ENCODE measurements around the gene SHROOM2. TPM values are rescaled to one million over a fixed set of nuclear protein-coding genes. Genes with fewer than 3 reads are reported as not detected.

SHROOM2 gene
- total RNA-seq, 4 donors from 2014 or later: 0.67 to 2.3 (median 1.6) TPM

DNA sequence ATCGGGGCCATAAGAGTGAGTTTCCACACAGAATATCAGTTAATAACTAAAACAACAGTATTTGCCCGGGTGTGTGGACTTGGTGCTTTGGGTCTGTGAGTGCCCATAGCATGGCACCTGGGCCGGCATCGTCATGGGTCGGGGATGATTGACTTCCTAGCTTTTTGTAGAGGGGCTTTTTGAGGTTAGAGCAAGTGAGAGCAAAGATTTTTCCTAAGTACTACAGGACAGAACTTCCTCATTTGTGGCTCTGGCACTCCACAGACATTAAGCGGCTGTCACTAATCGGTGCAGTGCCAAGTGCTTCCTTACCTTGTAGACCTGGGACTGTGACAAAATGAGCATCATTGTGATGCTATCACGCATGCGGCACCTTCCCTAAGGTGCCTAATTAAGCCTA, 81.0 kb downstream of the SHROOM2 start:
- no peak for ATAC-seq
- 20 to 70% methylated on average over 1 to 5 of the region's 9 CpGs for WGBS, 2 donors (ENCODE audit: low coverage in 1 of 2)
- Histone ChIP-seq H3K4me3 (no peak overlapping the region), H3K27me3 (no peaks in the 10 kb centered on the region), H3K27ac (no peak overlapping the region), H3K36me3 (no peaks in the 10 kb centered on the region), H3K4me1 (no peaks in the 10 kb centered on the region), H3K9me3 (no peaks in the 10 kb centered on the region)
- TF ChIP-seq, protein P1, sequence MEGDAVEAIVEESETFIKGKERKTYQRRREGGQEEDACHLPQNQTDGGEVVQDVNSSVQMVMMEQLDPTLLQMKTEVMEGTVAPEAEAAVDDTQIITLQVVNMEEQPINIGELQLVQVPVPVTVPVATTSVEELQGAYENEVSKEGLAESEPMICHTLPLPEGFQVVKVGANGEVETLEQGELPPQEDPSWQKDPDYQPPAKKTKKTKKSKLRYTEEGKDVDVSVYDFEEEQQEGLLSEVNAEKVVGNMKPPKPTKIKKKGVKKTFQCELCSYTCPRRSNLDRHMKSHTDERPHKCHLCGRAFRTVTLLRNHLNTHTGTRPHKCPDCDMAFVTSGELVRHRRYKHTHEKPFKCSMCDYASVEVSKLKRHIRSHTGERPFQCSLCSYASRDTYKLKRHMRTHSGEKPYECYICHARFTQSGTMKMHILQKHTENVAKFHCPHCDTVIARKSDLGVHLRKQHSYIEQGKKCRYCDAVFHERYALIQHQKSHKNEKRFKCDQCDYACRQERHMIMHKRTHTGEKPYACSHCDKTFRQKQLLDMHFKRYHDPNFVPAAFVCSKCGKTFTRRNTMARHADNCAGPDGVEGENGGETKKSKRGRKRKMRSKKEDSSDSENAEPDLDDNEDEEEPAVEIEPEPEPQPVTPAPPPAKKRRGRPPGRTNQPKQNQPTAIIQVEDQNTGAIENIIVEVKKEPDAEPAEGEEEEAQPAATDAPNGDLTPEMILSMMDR (IDR thresholded peaks at IDR 0.05): no peak
- no peak for TF ChIP-seq EP300 (IDR thresholded peaks at IDR 0.05)
- no peak for TF ChIP-seq POLR2AphosphoS5 (IDR thresholded peaks at IDR 0.05)
- TF ChIP-seq POLR2A (IDR thresholded peaks at IDR 0.05): no peak

DNA sequence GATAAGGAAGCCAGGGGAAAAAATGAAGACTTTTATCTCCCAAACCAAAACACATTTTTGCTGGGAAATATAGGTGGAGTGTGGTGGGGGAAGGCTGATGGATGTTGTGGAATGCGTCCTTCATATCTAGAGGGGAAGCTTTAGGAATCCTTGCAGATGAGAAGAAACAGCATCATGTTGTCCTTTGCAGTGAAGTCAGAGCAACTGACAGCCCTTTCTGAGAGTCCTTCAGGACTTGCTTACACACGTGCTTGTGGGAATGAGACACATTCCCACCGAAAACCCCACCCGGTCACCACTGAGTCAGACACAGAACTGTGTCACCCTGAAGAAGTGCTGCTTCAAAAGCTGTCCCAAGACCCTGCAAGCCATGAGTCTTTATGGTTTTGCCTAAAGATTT, 81.5 kb downstream of the SHROOM2 start:
- 54% methylated on average over 4 of the region's 4 CpGs; no CpG with 5 or more reads in 1 of the 2 donors for WGBS, 2 donors (ENCODE audit: low coverage in 1 of 2)
- Histone ChIP-seq H3K27me3 (no peaks in the 10 kb centered on the region), H3K27ac (no peak overlapping the region), H3K4me3 (no peak overlapping the region), H3K9me3 (no peaks in the 10 kb centered on the region), H3K4me1 (no peaks in the 10 kb centered on the region), H3K36me3 (no peaks in the 10 kb centered on the region)
- ATAC-seq: no peak
- TF ChIP-seq, protein P1 (IDR thresholded peaks at IDR 0.05): no peak
- TF ChIP-seq POLR2AphosphoS5 (IDR thresholded peaks at IDR 0.05): no peak
- no peak for TF ChIP-seq EP300 (IDR thresholded peaks at IDR 0.05)
- TF ChIP-seq POLR2A (IDR thresholded peaks at IDR 0.05): no peak

DNA sequence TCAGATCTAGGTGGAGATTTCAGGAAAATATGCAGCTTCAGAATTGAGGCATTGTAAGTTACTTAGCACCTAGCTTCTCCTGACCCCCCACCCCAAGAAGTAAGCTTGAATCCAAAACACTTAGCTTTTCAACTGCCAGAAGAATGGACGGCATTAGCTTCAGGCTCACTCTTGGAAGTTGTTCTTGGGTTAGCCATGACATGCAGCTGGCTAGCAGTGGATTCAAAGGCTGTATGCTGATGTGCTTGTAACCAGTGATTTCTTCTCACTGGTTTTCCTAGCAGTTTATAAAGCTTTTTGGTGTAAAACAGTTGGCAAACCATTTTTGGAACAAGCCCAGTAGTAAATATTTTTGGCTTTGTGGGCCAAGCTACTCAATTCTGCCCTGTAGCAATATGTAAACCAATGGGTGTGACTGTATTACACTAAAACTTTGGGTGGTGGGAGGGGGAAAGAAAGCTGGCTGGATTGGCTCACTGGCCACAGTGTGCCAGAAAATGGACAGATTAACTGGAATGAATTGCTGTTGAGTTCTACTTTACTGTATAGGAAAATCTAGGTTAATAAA, 85.6 kb downstream of the SHROOM2 start:
- Histone ChIP-seq H3K36me3 (no peaks in the 10 kb centered on the region), H3K9me3 (no peaks in the 10 kb centered on the region), H3K27me3 (no peaks in the 10 kb centered on the region), H3K4me1 (no peaks in the 10 kb centered on the region), H3K4me3 (no peak overlapping the region), H3K27ac (no peak overlapping the region)
- ATAC-seq: no peak
- TF ChIP-seq EP300 (IDR thresholded peaks at IDR 0.05) (no peak), POLR2AphosphoS5 (IDR thresholded peaks at IDR 0.05) (no peak), POLR2A (IDR thresholded peaks at IDR 0.05) (no peak)
- TF ChIP-seq, protein P1 (IDR thresholded peaks at IDR 0.05): no peak
- WGBS, 2 donors (ENCODE audit: low coverage in 1 of 2): 50 to 80% methylated on average over 1 of the region's 1 CpG

DNA sequence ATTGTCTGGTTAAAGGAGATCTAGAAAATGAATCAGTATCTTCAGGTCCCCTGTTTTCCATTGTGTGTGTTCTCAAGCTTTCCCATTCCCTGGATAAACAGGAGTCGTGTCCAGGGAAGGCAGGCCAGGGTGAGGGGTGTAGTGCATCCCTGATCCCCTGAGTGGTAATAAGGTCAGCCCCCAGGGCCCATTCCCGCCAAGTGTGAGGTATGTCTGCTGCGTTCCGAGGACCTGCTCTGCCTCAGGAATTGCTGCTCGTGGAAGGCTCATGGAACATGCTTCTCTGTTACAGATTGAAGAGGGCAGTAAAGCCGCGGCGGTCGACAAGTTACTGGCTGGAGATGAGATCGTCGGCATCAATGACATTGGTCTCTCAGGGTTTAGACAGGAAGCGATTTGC, 87.1 kb downstream of the SHROOM2 start:
- H3K4me3 ChIP-seq: no peak overlapping the region
- H3K27ac ChIP-seq: no peak overlapping the region
- no peak for ATAC-seq
- 60 to 80% methylated on average over 1 of the region's 12 CpGs for WGBS, 2 donors (ENCODE audit: low coverage in 1 of 2)
- H3K27me3 ChIP-seq: no peaks in the 10 kb centered on the region
- TF ChIP-seq EP300 (IDR thresholded peaks at IDR 0.05): no peak
- TF ChIP-seq, protein P1 (IDR thresholded peaks at IDR 0.05): no peak
- H3K4me1 ChIP-seq: no peaks in the 10 kb centered on the region
- no peaks in the 10 kb centered on the region for H3K9me3 ChIP-seq
- no peaks in the 10 kb centered on the region for H3K36me3 ChIP-seq

DNA sequence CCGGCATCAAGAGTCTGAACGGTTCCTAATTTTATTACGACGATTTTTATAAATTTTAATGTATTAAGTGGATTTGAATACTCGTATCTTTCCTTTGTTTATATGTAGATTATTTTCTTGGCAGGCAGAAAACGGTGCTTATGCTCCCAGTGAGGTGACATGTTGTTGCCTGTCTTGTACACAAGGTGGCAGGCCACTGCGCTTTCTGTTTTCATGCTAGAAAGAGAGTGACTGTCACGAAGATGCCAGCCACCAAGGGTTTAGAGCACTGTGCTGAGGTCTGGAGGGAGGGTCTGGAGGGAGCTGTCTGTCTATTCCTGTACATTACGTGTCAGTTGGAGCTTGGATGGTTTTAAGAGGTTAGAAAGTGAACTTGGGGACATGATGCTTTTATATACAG, 87.7 kb downstream of the SHROOM2 start:
- H3K9me3 ChIP-seq: no peaks in the 10 kb centered on the region
- no peaks in the 10 kb centered on the region for H3K4me1 ChIP-seq
- no peaks in the 10 kb centered on the region for H3K36me3 ChIP-seq
- no peaks in the 10 kb centered on the region for H3K27me3 ChIP-seq
- H3K4me3 ChIP-seq: no peak overlapping the region
- H3K27ac ChIP-seq: no peak overlapping the region
- no peak for ATAC-seq
- WGBS, 2 donors (ENCODE audit: low coverage in 1 of 2): 24 to 57% methylated on average over 6 of the region's 9 CpGs
- TF ChIP-seq, protein P1 (IDR thresholded peaks at IDR 0.05): peak in 2 of 4 experiments; percentile 19 to 40
- TF ChIP-seq POLR2A (IDR thresholded peaks at IDR 0.05): no peak

All from gastroesophageal sphincter (tissue), 4 donors.